Measurements from ENCODE around the gene LSM14B. TPM values are rescaled to one million over a fixed set of nuclear protein-coding genes. Genes with fewer than 3 reads are reported as not detected.

Gene LSM14B
- total RNA-seq, 1 experiment from 2014 or later: 51.8 TPM

DNA sequence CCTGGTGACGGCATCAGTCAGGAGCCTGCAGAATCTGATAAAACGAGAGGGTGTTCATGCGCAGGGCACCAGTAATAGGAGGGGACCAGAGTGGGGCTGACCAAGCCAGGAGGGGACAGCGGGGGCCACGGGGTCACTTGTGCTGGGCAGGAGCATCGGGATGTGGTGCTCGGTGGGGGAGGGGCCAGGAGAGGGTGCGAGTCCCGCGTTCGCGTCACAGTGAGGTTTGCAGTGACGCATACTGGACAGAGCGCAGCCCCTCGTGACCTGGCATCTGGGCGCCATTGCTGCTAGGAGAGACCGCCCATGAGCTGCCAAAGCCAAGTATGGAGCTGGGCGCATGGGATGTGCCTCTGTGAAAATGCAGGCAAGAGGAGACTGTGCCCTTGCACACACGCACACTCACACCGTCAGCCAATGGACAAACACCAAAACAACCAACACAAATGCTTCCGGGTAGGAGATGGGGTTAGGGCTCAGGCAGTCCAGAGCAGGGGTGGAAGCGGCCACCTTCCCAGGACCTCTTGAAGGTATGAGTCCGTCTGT is 46.7 kb downstream of the LSM14B start:
- peaks cover 20% of the 10 kb centered on the region for H3K36me3 ChIP-seq (ENCODE audit: low read depth, low read length)
- no peak overlapping the region for H3K27ac ChIP-seq (ENCODE audit: low read length)
- ATAC-seq: no peak
- no peak overlapping the region for H2AFZ ChIP-seq (ENCODE audit: low read length)
- H3K4me2 ChIP-seq (ENCODE audit: low read length): no peak overlapping the region
- POLR2A ChIA-PET (ENCODE audit: unreplicated experiment): no interaction called here
- CTCF ChIA-PET: no interaction called here
- no TSS peak for BruUV-seq (replicated peaks)
- H3K9me3 ChIP-seq (ENCODE audit: low read length): no peaks in the 10 kb centered on the region
- intact Hi-C loops (cut with micrococcal nuclease): no loop called here
- no peak overlapping the region for H3K9ac ChIP-seq (ENCODE audit: low read length)
- TF ChIP-seq EZH2 (IDR thresholded peaks at IDR 0.05; ENCODE audit: low read length, unreplicated experiment) (no peak), EZH2phosphoT487 (IDR thresholded peaks at IDR 0.05; ENCODE audit: borderline replicate concordance, low read length) (no peak)
- TF ChIP-seq, protein P1, sequence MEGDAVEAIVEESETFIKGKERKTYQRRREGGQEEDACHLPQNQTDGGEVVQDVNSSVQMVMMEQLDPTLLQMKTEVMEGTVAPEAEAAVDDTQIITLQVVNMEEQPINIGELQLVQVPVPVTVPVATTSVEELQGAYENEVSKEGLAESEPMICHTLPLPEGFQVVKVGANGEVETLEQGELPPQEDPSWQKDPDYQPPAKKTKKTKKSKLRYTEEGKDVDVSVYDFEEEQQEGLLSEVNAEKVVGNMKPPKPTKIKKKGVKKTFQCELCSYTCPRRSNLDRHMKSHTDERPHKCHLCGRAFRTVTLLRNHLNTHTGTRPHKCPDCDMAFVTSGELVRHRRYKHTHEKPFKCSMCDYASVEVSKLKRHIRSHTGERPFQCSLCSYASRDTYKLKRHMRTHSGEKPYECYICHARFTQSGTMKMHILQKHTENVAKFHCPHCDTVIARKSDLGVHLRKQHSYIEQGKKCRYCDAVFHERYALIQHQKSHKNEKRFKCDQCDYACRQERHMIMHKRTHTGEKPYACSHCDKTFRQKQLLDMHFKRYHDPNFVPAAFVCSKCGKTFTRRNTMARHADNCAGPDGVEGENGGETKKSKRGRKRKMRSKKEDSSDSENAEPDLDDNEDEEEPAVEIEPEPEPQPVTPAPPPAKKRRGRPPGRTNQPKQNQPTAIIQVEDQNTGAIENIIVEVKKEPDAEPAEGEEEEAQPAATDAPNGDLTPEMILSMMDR (conservative IDR thresholded peaks at IDR 0.05; ENCODE audit: low read depth, low read length): no peak
- H3F3A ChIP-seq (ENCODE audit: low read length, unreplicated experiment): no peaks in the 10 kb centered on the region
- H4K20me1 ChIP-seq (ENCODE audit: low read length): no peaks in the 10 kb centered on the region
- DNase-seq: no peak
- H3K79me2 ChIP-seq (ENCODE audit: low read length): no peaks in the 10 kb centered on the region
- no peaks in the 10 kb centered on the region for H3K27me3 ChIP-seq (ENCODE audit: low read length)
- H3K4me1 ChIP-seq (ENCODE audit: insufficient read depth, low read length): no peaks in the 10 kb centered on the region
- H3K9me2 ChIP-seq (replicated peaks; ENCODE audit: low read length): no peaks in the 10 kb centered on the region
- no peak overlapping the region for H3K4me3 ChIP-seq (ENCODE audit: low read length)

DNA sequence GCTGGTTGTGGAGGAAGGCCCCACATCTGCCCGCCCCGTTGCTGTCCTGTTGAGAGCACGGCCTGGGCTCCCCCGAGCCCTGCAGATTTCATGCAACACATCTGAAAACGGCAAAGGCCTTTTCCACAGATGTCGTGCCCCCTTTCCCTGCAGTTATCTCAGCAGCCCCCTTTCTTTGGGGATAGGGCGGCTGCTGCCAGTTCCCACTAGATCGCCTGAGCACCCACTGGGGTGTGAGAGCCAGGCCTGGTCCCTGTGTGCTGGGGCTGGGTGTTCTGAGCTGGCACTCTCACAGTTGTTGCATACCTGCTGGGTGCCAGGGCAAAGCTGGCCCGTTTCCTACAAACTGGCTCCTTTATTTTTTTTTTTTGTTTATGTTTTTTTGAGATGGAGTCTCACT is 48.3 kb downstream of the LSM14B start:
- CTCF ChIA-PET: no interaction called here
- BruUV-seq (replicated peaks): no TSS peak
- DNase-seq (no peak), ATAC-seq (no peak)
- H3K9ac ChIP-seq (ENCODE audit: low read length): no peak overlapping the region
- H3K27ac ChIP-seq (ENCODE audit: low read length): no peak overlapping the region
- no peak overlapping the region for H2AFZ ChIP-seq (ENCODE audit: low read length)
- H3F3A ChIP-seq (ENCODE audit: low read length, unreplicated experiment): no peaks in the 10 kb centered on the region
- no peaks in the 10 kb centered on the region for H3K79me2 ChIP-seq (ENCODE audit: low read length)
- no peaks in the 10 kb centered on the region for H3K4me1 ChIP-seq (ENCODE audit: insufficient read depth, low read length)
- no peaks in the 10 kb centered on the region for H3K9me3 ChIP-seq (ENCODE audit: low read length)
- no peak for TF ChIP-seq EZH2 (IDR thresholded peaks at IDR 0.05; ENCODE audit: low read length, unreplicated experiment)
- TF ChIP-seq, protein P1 (conservative IDR thresholded peaks at IDR 0.05; ENCODE audit: low read depth, low read length): no peak
- TF ChIP-seq EZH2phosphoT487 (IDR thresholded peaks at IDR 0.05; ENCODE audit: borderline replicate concordance, low read length): no peak
- intact Hi-C loops (cut with micrococcal nuclease): no loop called here
- no peaks in the 10 kb centered on the region for H3K9me2 ChIP-seq (replicated peaks; ENCODE audit: low read length)
- H3K4me2 ChIP-seq (ENCODE audit: low read length): no peak overlapping the region
- H3K36me3 ChIP-seq (ENCODE audit: low read depth, low read length): peaks cover 9% of the 10 kb centered on the region
- no peaks in the 10 kb centered on the region for H3K27me3 ChIP-seq (ENCODE audit: low read length)
- H3K4me3 ChIP-seq (ENCODE audit: low read length): no peak overlapping the region
- POLR2A ChIA-PET (ENCODE audit: unreplicated experiment): no interaction called here
- no peaks in the 10 kb centered on the region for H4K20me1 ChIP-seq (ENCODE audit: low read length)

DNA sequence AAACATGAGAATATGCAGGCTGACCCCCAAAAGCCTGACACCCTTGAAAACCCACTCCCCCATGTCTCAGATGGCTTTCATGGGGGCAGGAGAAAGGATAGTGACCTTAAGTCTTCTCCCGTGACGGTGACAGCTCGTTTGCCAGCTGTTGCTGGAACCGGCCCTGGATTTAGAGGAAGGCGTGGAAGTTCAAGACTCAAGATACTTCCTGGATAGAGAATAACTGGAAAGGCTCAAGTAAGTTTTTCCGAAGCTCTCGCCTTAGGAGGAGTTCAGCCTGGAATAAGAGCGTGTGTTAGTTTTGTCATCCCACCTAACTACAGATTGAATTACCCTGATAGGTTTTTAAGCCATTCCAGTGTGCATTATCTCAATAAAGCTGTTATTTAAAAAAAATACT is 49.0 kb downstream of the LSM14B start:
- H3K4me2 ChIP-seq (ENCODE audit: low read length): no peak overlapping the region
- H3K9me2 ChIP-seq (replicated peaks; ENCODE audit: low read length): no peaks in the 10 kb centered on the region
- POLR2A ChIA-PET (ENCODE audit: unreplicated experiment): no interaction called here
- peaks cover 7% of the 10 kb centered on the region for H3K36me3 ChIP-seq (ENCODE audit: low read depth, low read length)
- no peaks in the 10 kb centered on the region for H3K79me2 ChIP-seq (ENCODE audit: low read length)
- H3K27ac ChIP-seq (ENCODE audit: low read length): no peak overlapping the region
- H2AFZ ChIP-seq (ENCODE audit: low read length): no peak overlapping the region
- H3K27me3 ChIP-seq (ENCODE audit: low read length): no peaks in the 10 kb centered on the region
- H3K9ac ChIP-seq (ENCODE audit: low read length): no peak overlapping the region
- CTCF ChIA-PET: no interaction called here
- no TSS peak for BruUV-seq (replicated peaks)
- ATAC-seq: no peak
- no peaks in the 10 kb centered on the region for H3K4me1 ChIP-seq (ENCODE audit: insufficient read depth, low read length)
- no peaks in the 10 kb centered on the region for H3F3A ChIP-seq (ENCODE audit: low read length, unreplicated experiment)
- no peaks in the 10 kb centered on the region for H3K9me3 ChIP-seq (ENCODE audit: low read length)
- intact Hi-C loops (cut with micrococcal nuclease): no loop called here
- DNase-seq: no peak
- H3K4me3 ChIP-seq (ENCODE audit: low read length): no peak overlapping the region
- no peaks in the 10 kb centered on the region for H4K20me1 ChIP-seq (ENCODE audit: low read length)
- TF ChIP-seq EZH2phosphoT487 (IDR thresholded peaks at IDR 0.05; ENCODE audit: borderline replicate concordance, low read length) (no peak), EZH2 (IDR thresholded peaks at IDR 0.05; ENCODE audit: low read length, unreplicated experiment) (no peak)
- TF ChIP-seq, protein P1 (conservative IDR thresholded peaks at IDR 0.05; ENCODE audit: low read depth, low read length): no peak
